HG02981 (cell line): Measurements from ENCODE around the gene SCAANT1.
A peak's percentile ranks its signal among the peaks of the same experiment; 100 is the strongest.

Source experiments
- ATAC-seq: cut with Tn5 transposase; IDR thresholded peaks from one replicate; pipeline ENCODE4 v1.9.1; 2021; ENCODE audit warnings: mild to moderate bottlenecking, moderate library complexity; ENCODE audit not compliant: unreplicated experiment

The SCAANT1 gene

GRCh38 chr3:63934041-63934866 lies 22.1 kb upstream of the SCAANT1 start:
- no peak for ATAC-seq

- ATAC-seq, result peak; percentile 52
Measured at GRCh38 chr3:63933459-63933858, 21.3 kb upstream of the SCAANT1 start.

GRCh38 chr3:63932509-63933212 lies 20.5 kb upstream of the SCAANT1 start:
- ATAC-seq, result no peak

GRCh38 chr3:63931290-63931689 lies 19.1 kb upstream of the SCAANT1 start:
- no peak for ATAC-seq

- ATAC-seq, result no peak
Measured at GRCh38 chr3:63927422-63928280, 15.5 kb upstream of the SCAANT1 start.

- ATAC-seq, result no peak
Measured at GRCh38 chr3:63926309-63926708, 14.1 kb upstream of the SCAANT1 start.

GRCh38 chr3:63922491-63923199 lies 10.5 kb upstream of the SCAANT1 start:
- no peak for ATAC-seq

GRCh38 chr3:63921741-63922482 lies 9.7 kb upstream of the SCAANT1 start:
- ATAC-seq, result peak; percentile 81

- ATAC-seq, result no peak
Measured at GRCh38 chr3:63920001-63920400, 7.8 kb upstream of the SCAANT1 start.

GRCh38 chr3:63918321-63918720 lies 6.1 kb upstream of the SCAANT1 start:
- no peak for ATAC-seq

GRCh38 chr3:63914312-63914711 lies 2.1 kb upstream of the SCAANT1 start:
- no peak for ATAC-seq

- peak; percentile 4 for ATAC-seq
Measured at GRCh38 chr3:63912768-63913588, 795 bp upstream of the SCAANT1 start.

GRCh38 chr3:63911509-63911872 lies 692 bp downstream of the SCAANT1 start:
- ATAC-seq, result no peak

- no peak for ATAC-seq
Measured at GRCh38 chr3:63910891-63911290, 1.3 kb downstream of the SCAANT1 start.

GRCh38 chr3:63910001-63910400 lies 2.2 kb downstream of the SCAANT1 start:
- ATAC-seq, result no peak

GRCh38 chr3:63909431-63909830 lies 2.8 kb downstream of the SCAANT1 start:
- ATAC-seq, result no peak

- ATAC-seq, result no peak
Measured at GRCh38 chr3:63908776-63909175, 3.4 kb downstream of the SCAANT1 start.

- no peak for ATAC-seq
Measured at GRCh38 chr3:63908081-63908736, 4.0 kb downstream of the SCAANT1 start.
